H9 (cell line): Measurements from ENCODE around the gene DUSP28. TPM values are rescaled to one million over a fixed set of nuclear protein-coding genes. Genes with fewer than 3 reads are reported as not detected.

Experiments
- DNase-seq: peaks from one replicate; pipeline ENCODE4 v3.0.0-alpha.2; 2017
- H2AFZ ChIP-seq: one replicate; pipeline ENCODE4 v1.6.1; 2013; ENCODE audit warnings: mild to moderate bottlenecking, low read length, control low read depth, moderate library complexity
- H2AK5ac ChIP-seq: 2 replicates; pipeline ENCODE4 v1.6.1; 2013; ENCODE audit warnings: low read length, control low read depth, mixed read lengths; ENCODE audit not compliant: insufficient read length
- H2BK120ac ChIP-seq: one replicate; pipeline ENCODE4 v1.6.1; 2013; ENCODE audit warnings: low read depth, mild to moderate bottlenecking, low read length, control low read depth, inconsistent platforms; ENCODE audit not compliant: poor library complexity, severe bottlenecking
- H2BK12ac ChIP-seq: 2 replicates; pipeline ENCODE4 v1.6.1; 2013; ENCODE audit warnings: low read length, control low read depth, mixed read lengths, low read depth; ENCODE audit not compliant: insufficient read length
- H2BK15ac ChIP-seq: 2 replicates; pipeline ENCODE4 v1.6.1; 2013; ENCODE audit warnings: low read depth, low read length, control low read depth
- H2BK20ac ChIP-seq: one replicate; pipeline ENCODE4 v1.6.1; 2013; ENCODE audit warnings: low read depth, mild to moderate bottlenecking, low read length, control low read depth, inconsistent platforms; ENCODE audit not compliant: poor library complexity, severe bottlenecking
- H2BK5ac ChIP-seq: 2 replicates; pipeline ENCODE4 v1.6.1; 2013; ENCODE audit warnings: low read length, control low read depth, mixed read lengths; ENCODE audit not compliant: insufficient read length
- H3K14ac ChIP-seq: 2 replicates; pipeline ENCODE4 v1.6.1; 2013; ENCODE audit warnings: low read length, control low read depth; ENCODE audit not compliant: insufficient read depth
- H3K18ac ChIP-seq: 2 replicates; pipeline ENCODE4 v1.6.1; 2013; ENCODE audit warnings: low read depth, mild to moderate bottlenecking, mixed read lengths, low read length, control low read depth; ENCODE audit not compliant: insufficient read length
- H3K23ac ChIP-seq: 2 replicates; pipeline ENCODE4 v1.6.1; 2013; ENCODE audit warnings: low read length, control low read depth, mixed read lengths, low read depth; ENCODE audit not compliant: insufficient read length
- H3K23me2 ChIP-seq: 2 replicates; pipeline ENCODE4 v1.6.1; 2013; ENCODE audit warnings: low read depth, mild to moderate bottlenecking, mixed read lengths, low read length, control low read depth; ENCODE audit not compliant: insufficient read length, poor library complexity, severe bottlenecking
- H3K27ac ChIP-seq: 2 replicates; pipeline ENCODE4 v1.5.1; 2013; ENCODE audit warnings: low read length, control low read depth, mixed read lengths, low read depth; ENCODE audit not compliant: insufficient read length
- H3K27me3 ChIP-seq: 2 replicates; pipeline ENCODE4 v1.6.1; 2013; ENCODE audit warnings: low read length, control low read depth, inconsistent platforms; ENCODE audit not compliant: insufficient read depth
- H3K4ac ChIP-seq: 2 replicates; pipeline ENCODE4 v1.6.1; 2013; ENCODE audit warnings: low read depth, mild to moderate bottlenecking, control low read depth, inconsistent platforms, low read length, moderate library complexity
- H3K4me1 ChIP-seq: 2 replicates; pipeline ENCODE4 v1.6.1; 2013; ENCODE audit warnings: low read length, control low read depth, inconsistent platforms; ENCODE audit not compliant: insufficient read depth
- H3K4me2 ChIP-seq: 2 replicates; pipeline ENCODE4 v1.6.1; 2013; ENCODE audit warnings: low read length, control low read depth, mixed read lengths; ENCODE audit not compliant: insufficient read length, insufficient read depth
- H3K56ac ChIP-seq: 2 replicates; pipeline ENCODE4 v1.6.1; 2013; ENCODE audit warnings: low read depth, mild to moderate bottlenecking, mixed read lengths, low read length, control low read depth; ENCODE audit not compliant: insufficient read length
- H3K79me1 ChIP-seq: 2 replicates; pipeline ENCODE4 v1.6.1; 2013; ENCODE audit warnings: low read depth, mild to moderate bottlenecking, moderate library complexity, low read length, control low read depth, inconsistent platforms; ENCODE audit not compliant: insufficient read depth, poor library complexity, severe bottlenecking
- H3K79me2 ChIP-seq: 2 replicates; pipeline ENCODE4 v1.6.1; 2013; ENCODE audit warnings: low read length, control low read depth, inconsistent platforms; ENCODE audit not compliant: insufficient read depth
- H3K9ac ChIP-seq: 2 replicates; pipeline ENCODE4 v1.6.1; 2013; ENCODE audit warnings: low read length, control low read depth, mixed read lengths; ENCODE audit not compliant: insufficient read length; ENCODE audit errors: extremely low read depth
- H3K9me3 ChIP-seq: one replicate; pipeline ENCODE4 v1.6.1; 2013; ENCODE audit warnings: low read depth, low read length, inconsistent platforms; ENCODE audit not compliant: control insufficient read depth
- H3T11ph ChIP-seq: one replicate; pipeline ENCODE4 v1.6.1; 2013; ENCODE audit warnings: mild to moderate bottlenecking, low read length, control low read depth, inconsistent platforms
- H4K20me1 ChIP-seq: one replicate; pipeline ENCODE4 v1.6.1; 2013; ENCODE audit not compliant: control insufficient read depth, insufficient read length, insufficient read depth
- H4K5ac ChIP-seq: 2 replicates; pipeline ENCODE4 v1.6.1; 2013; ENCODE audit warnings: low read depth, mild to moderate bottlenecking, mixed read lengths, low read length, control low read depth; ENCODE audit not compliant: insufficient read length
- H4K8ac ChIP-seq: replicated peaks from 2 replicates; pipeline ENCODE4 v1.6.1; 2013; ENCODE audit warnings: low read length, control low read depth, mixed read lengths, low read depth; ENCODE audit not compliant: insufficient read length
- H4K91ac ChIP-seq: 2 replicates; pipeline ENCODE4 v1.6.1; 2013; ENCODE audit warnings: low read depth, mild to moderate bottlenecking, moderate library complexity, mixed read lengths, low read length, control low read depth; ENCODE audit not compliant: insufficient read length
- H3K27ac Mint-ChIP-seq, 3 experiments: 2 replicates in 2 of 3; 3 replicates in 1 of 3; pipeline ENCODE4 v1.8.0; 2020 to 2021; ENCODE audit warnings: mixed read lengths in 3 of 3, mild to moderate bottlenecking in 1 of 3, moderate library complexity in 1 of 3
- H3K27me3 Mint-ChIP-seq: 2 replicates; pipeline ENCODE4 v1.8.0; 2021; ENCODE audit warnings: low read depth, mild to moderate bottlenecking, moderate library complexity, mixed read lengths
- H3K36me3 Mint-ChIP-seq, 3 experiments: 2 replicates in 2 of 3; 3 replicates in 1 of 3; pipeline ENCODE4 v1.8.0; 2020 to 2021; ENCODE audit warnings: low read depth in 3 of 3, mixed read lengths in 3 of 3; ENCODE audit not compliant: insufficient read depth in 1 of 3
- H3K4me1 Mint-ChIP-seq, 2 experiments: 2 replicates each; pipeline ENCODE4 v1.8.0; 2020; ENCODE audit warnings: mixed read lengths in 2 of 2
- H3K4me3 Mint-ChIP-seq, 2 experiments: 2 replicates in 1 of 2; 3 replicates in 1 of 2; pipeline ENCODE4 v1.8.0; 2020 to 2021; ENCODE audit warnings: mild to moderate bottlenecking in 2 of 2, mixed read lengths in 2 of 2, moderate library complexity in 1 of 2
- H3K9me3 Mint-ChIP-seq, 2 experiments: 2 replicates in 1 of 2; 3 replicates in 1 of 2; pipeline ENCODE4 v1.8.0; 2020; ENCODE audit warnings: mild to moderate bottlenecking in 2 of 2, mixed read lengths in 2 of 2, moderate library complexity in 1 of 2
- WGBS: extraction: QIAGEN DNeasy Blood & Tissue Kit; methylation state at CpG from one replicate; pipeline ENCODE4 v1.1.7; 2013; ENCODE audit warnings: missing lambda C conversion rate, low lambda C conversion rate, mixed read lengths; ENCODE audit not compliant: insufficient read length; ENCODE audit errors: extremely low coverage; 5-methylcytosine and 5-hydroxymethylcytosine counted together
- total RNA-seq: library from RNA; stranded (reverse); gene quantifications from 2 replicates; pipeline ENCODE4 v1.2.1, GENCODE V29; 2021
- TF ChIP-seq, protein P1 (sequence below): fragments of 200-600 bp; sonication (generic); conservative IDR thresholded peaks from 3 replicates; pipeline ENCODE4 v1.8.0; 2021; ENCODE audit warnings: antibody characterized with exemption, mild to moderate bottlenecking

Gene DUSP28
- total RNA-seq, 1 experiment from 2014 or later, result 1.6 TPM

- Histone ChIP-seq H3T11ph (no peak overlapping the region), H3K23me2 (no peaks in the 10 kb centered on the region), H4K91ac (no peak overlapping the region), H3K23ac (no peak overlapping the region), H3K9me3 (no peaks in the 10 kb centered on the region), H3K14ac (no peak overlapping the region), H2BK5ac (no peak overlapping the region), H3K27ac (no peak overlapping the region), H3K79me2 (no peaks in the 10 kb centered on the region), H2BK120ac (no peak overlapping the region), H4K5ac (no peak overlapping the region), H3K4ac (no peak overlapping the region), H3K9ac (no peak overlapping the region), H2BK12ac (no peak overlapping the region), H3K18ac (no peak overlapping the region), H2AK5ac (no peak overlapping the region), H2AFZ (no peak overlapping the region), H3K4me1 (no peaks in the 10 kb centered on the region), H4K8ac (no peak overlapping the region), H2BK20ac (no peak overlapping the region), H3K4me2 (no peak overlapping the region), H3K27me3 (no peaks in the 10 kb centered on the region), H4K20me1 (no peaks in the 10 kb centered on the region), H3K56ac (no peak overlapping the region), H2BK15ac (no peak overlapping the region), H3K79me1 (no peaks in the 10 kb centered on the region)
- H3K36me3 Mint-ChIP-seq, result no peaks in the 10 kb centered on the region; a peak in 3 of 7 replicates
- no peak overlapping the region for H3K4me3 Mint-ChIP-seq
- TF ChIP-seq, protein P1, sequence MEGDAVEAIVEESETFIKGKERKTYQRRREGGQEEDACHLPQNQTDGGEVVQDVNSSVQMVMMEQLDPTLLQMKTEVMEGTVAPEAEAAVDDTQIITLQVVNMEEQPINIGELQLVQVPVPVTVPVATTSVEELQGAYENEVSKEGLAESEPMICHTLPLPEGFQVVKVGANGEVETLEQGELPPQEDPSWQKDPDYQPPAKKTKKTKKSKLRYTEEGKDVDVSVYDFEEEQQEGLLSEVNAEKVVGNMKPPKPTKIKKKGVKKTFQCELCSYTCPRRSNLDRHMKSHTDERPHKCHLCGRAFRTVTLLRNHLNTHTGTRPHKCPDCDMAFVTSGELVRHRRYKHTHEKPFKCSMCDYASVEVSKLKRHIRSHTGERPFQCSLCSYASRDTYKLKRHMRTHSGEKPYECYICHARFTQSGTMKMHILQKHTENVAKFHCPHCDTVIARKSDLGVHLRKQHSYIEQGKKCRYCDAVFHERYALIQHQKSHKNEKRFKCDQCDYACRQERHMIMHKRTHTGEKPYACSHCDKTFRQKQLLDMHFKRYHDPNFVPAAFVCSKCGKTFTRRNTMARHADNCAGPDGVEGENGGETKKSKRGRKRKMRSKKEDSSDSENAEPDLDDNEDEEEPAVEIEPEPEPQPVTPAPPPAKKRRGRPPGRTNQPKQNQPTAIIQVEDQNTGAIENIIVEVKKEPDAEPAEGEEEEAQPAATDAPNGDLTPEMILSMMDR, result no peak
- H3K27me3 Mint-ChIP-seq, result no peaks in the 10 kb centered on the region
- H3K4me1 Mint-ChIP-seq, result peaks cover 7 to 16% of the 10 kb centered on the region in 2 experiments
- H3K27ac Mint-ChIP-seq, result no peak overlapping the region
- WGBS, result no CpG with 5 or more reads among the region's 12 CpGs
- no peaks in the 10 kb centered on the region for H3K9me3 Mint-ChIP-seq
- DNase-seq, result no peak
Observed at GRCh38 chr2:240579071-240579762, 19.1 kb downstream of the DUSP28 start.
